GM19452 (cell line): ENCODE measurements around the gene CERS4.
"Not testable (repeated sequence)": the region's sequence is repeated elsewhere in the genome, so short reads cannot be mapped to it uniquely, and the experiment has no call there.

ENCODE experiments used
- ATAC-seq: cut with Tn5 transposase; IDR thresholded peaks from one replicate; pipeline ENCODE4 v1.9.1; 2021; ENCODE audit not compliant: unreplicated experiment

Gene CERS4

GRCh38 chr19:8209462-8210378 lies 550 bp downstream of the CERS4 start:
- peak; percentile 65 for ATAC-seq

- ATAC-seq: no peak
Measured at GRCh38 chr19:8210421-8211101, 1.4 kb downstream of the CERS4 start.

GRCh38 chr19:8212212-8212611 lies 3.0 kb downstream of the CERS4 start:
- no peak for ATAC-seq

GRCh38 chr19:8212916-8213315 lies 3.7 kb downstream of the CERS4 start:
- ATAC-seq: no peak

GRCh38 chr19:8213827-8214672 lies 4.9 kb downstream of the CERS4 start:
- no peak for ATAC-seq

GRCh38 chr19:8214802-8215201 lies 5.6 kb downstream of the CERS4 start:
- no peak for ATAC-seq

- no peak for ATAC-seq
Measured at GRCh38 chr19:8215783-8216182, 6.6 kb downstream of the CERS4 start.

GRCh38 chr19:8216357-8216756 lies 7.2 kb downstream of the CERS4 start:
- no peak for ATAC-seq

GRCh38 chr19:8218127-8218526 lies 9.0 kb downstream of the CERS4 start:
- ATAC-seq: not testable (repeated sequence)

GRCh38 chr19:8220481-8220880 lies 11.3 kb downstream of the CERS4 start:
- no peak for ATAC-seq

GRCh38 chr19:8221161-8221560 lies 12.0 kb downstream of the CERS4 start:
- ATAC-seq: no peak

- ATAC-seq: not testable (repeated sequence)
Measured at GRCh38 chr19:8223442-8223841, 14.3 kb downstream of the CERS4 start.

- ATAC-seq: no peak
Measured at GRCh38 chr19:8224394-8225145, 15.4 kb downstream of the CERS4 start.

- no peak for ATAC-seq
Measured at GRCh38 chr19:8231073-8231604, 22.0 kb downstream of the CERS4 start.

- no peak for ATAC-seq
Measured at GRCh38 chr19:8233370-8233769, 24.2 kb downstream of the CERS4 start.

GRCh38 chr19:8237026-8237425 lies 27.9 kb downstream of the CERS4 start:
- no peak for ATAC-seq

- no peak for ATAC-seq
Measured at GRCh38 chr19:8238251-8238650, 29.1 kb downstream of the CERS4 start.

GRCh38 chr19:8239528-8240273 lies 30.5 kb downstream of the CERS4 start:
- no peak for ATAC-seq
